Measurements from ENCODE around the gene RAI1.
A peak's percentile ranks its signal among the peaks of the same experiment; 100 is the strongest.

- no peak for TF ChIP-seq CTCF (IDR thresholded peaks at IDR 0.05)
- TF ChIP-seq POLR2AphosphoS5 (IDR thresholded peaks at IDR 0.05; ENCODE audit: insufficient read depth in 1 of 2, low read depth in 1 of 2): peak in 1 of 2 donors; percentile 3
- no peak for TF ChIP-seq POLR2A (IDR thresholded peaks at IDR 0.05)
These were observed 160.4 kb downstream of the RAI1 start for GRCh38 chr17:17841601-17842025.
